Tibial nerve (tissue), 4 donors: ENCODE data around the gene GALNT18. TPM values are rescaled to one million over a fixed set of nuclear protein-coding genes. Genes with fewer than 3 reads are reported as not detected.

ENCODE experiments used
- DNase-seq, 2 donors: peaks; one replicate each; pipeline ENCODE4 v3.0.0-alpha.2; 2019; ENCODE audit warnings: low spot score in 2 of 2
- H3K27ac ChIP-seq, 4 donors: fragments of 200-600 bp; sonication (generic) in 3 of 4; one replicate each; pipeline ENCODE4 v1.5.1; 2017 to 2019; ENCODE audit warnings: mild to moderate bottlenecking in 1 of 4
- H3K27me3 ChIP-seq, 2 donors: fragments of 200-600 bp; sonication (generic) in 1 of 2; one replicate each; pipeline versions ENCODE4 v1.5.1 to v1.6.0; 2017 to 2019
- H3K36me3 ChIP-seq, 3 donors: fragments of 200-600 bp; sonication (generic); one replicate each; pipeline ENCODE4 v1.5.1; 2018 to 2019
- H3K4me1 ChIP-seq, 4 donors: fragments of 200-600 bp; sonication (generic) in 3 of 4; one replicate each; pipeline ENCODE4 v1.5.1; 2017 to 2019
- H3K4me3 ChIP-seq, 4 donors: fragments of 200-600 bp; sonication (generic) in 3 of 4; one replicate each; pipeline ENCODE4 v1.5.1; 2017 to 2019; ENCODE audit warnings: mild to moderate bottlenecking in 1 of 4, moderate library complexity in 1 of 4
- H3K9me3 ChIP-seq, 4 donors: fragments of 200-600 bp; sonication (generic) in 3 of 4; one replicate each; pipeline ENCODE4 v1.5.1; 2017 to 2019
- EP300 ChIP-seq, 2 donors: sonication (generic); formaldehyde crosslinking; IDR thresholded peaks; one replicate each; pipeline ENCODE4 v1.6.1; 2017; ENCODE audit warnings: antibody characterized with exemption in 2 of 2, mild to moderate bottlenecking in 1 of 2
- POLR2A ChIP-seq, 2 donors: fragments of 450-650 bp; IDR thresholded peaks; one replicate each; pipeline ENCODE4 v1.6.1; 2017; ENCODE audit warnings: antibody characterized with exemption in 2 of 2, mild to moderate bottlenecking in 2 of 2, moderate library complexity in 2 of 2
- WGBS, 2 donors: methylation state at CpG; one replicate each; pipeline ENCODE4 v1.1.5; 2018; 5-methylcytosine and 5-hydroxymethylcytosine counted together
- total RNA-seq, 4 donors: library from RNA; depleted of rRNA; stranded (reverse); fragments of >200 nt; gene quantifications; one replicate each; pipeline ENCODE4 v1.1.0, GENCODE V29; 2016
- TF ChIP-seq, protein P1 (sequence below), 5 experiments: fragments of 200-600 bp in 3 of 5; fragments of 450-650 bp in 2 of 5; sonication (generic) in 3 of 5; IDR thresholded peaks; one replicate each; pipeline ENCODE4 v1.5.1; 2016 to 2019; ENCODE audit warnings: antibody characterized with exemption in 5 of 5, mild to moderate bottlenecking in 3 of 5, moderate library complexity in 2 of 5

The GALNT18 gene
- total RNA-seq, 4 donors from 2014 or later = 11.3 to 32.4 (median 23.9) TPM

DNA sequence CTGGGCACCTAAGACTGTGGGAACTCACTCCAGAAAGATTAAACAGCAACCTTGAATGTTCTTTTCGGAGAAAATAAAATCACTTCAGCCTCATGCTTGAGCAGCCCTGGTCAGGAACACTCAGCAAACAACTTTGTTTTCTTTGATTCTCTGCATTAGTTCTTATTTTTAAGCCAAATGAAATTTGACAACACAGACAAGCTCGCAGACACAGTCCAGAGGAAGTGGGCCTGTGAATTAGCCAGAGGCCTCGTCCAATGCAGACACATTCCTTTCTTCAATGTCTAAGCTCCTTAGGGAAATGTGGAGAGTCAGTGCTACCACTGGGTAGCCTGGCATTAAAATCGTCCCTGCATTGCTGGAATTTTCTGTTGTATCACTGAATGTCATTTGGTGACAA is 205.9 kb downstream of the GALNT18 start:
- Histone ChIP-seq H3K4me3 (no peak overlapping the region), H3K9me3 (no peaks in the 10 kb centered on the region), H3K27ac (no peak overlapping the region), H3K4me1 (peaks cover 0 to 12% (median 0%) of the 10 kb centered on the region in 4 donors), H3K36me3 (no peaks in the 10 kb centered on the region), H3K27me3 (no peaks in the 10 kb centered on the region)
- no peak for DNase-seq
- WGBS, 2 donors = 29 to 33% methylated on average over 4 of the region's 4 CpGs
- TF ChIP-seq EP300 (IDR thresholded peaks at IDR 0.05) = no peak
- TF ChIP-seq, protein P1, sequence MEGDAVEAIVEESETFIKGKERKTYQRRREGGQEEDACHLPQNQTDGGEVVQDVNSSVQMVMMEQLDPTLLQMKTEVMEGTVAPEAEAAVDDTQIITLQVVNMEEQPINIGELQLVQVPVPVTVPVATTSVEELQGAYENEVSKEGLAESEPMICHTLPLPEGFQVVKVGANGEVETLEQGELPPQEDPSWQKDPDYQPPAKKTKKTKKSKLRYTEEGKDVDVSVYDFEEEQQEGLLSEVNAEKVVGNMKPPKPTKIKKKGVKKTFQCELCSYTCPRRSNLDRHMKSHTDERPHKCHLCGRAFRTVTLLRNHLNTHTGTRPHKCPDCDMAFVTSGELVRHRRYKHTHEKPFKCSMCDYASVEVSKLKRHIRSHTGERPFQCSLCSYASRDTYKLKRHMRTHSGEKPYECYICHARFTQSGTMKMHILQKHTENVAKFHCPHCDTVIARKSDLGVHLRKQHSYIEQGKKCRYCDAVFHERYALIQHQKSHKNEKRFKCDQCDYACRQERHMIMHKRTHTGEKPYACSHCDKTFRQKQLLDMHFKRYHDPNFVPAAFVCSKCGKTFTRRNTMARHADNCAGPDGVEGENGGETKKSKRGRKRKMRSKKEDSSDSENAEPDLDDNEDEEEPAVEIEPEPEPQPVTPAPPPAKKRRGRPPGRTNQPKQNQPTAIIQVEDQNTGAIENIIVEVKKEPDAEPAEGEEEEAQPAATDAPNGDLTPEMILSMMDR (IDR thresholded peaks at IDR 0.05) = no peak
- TF ChIP-seq POLR2A (IDR thresholded peaks at IDR 0.05) = no peak

DNA sequence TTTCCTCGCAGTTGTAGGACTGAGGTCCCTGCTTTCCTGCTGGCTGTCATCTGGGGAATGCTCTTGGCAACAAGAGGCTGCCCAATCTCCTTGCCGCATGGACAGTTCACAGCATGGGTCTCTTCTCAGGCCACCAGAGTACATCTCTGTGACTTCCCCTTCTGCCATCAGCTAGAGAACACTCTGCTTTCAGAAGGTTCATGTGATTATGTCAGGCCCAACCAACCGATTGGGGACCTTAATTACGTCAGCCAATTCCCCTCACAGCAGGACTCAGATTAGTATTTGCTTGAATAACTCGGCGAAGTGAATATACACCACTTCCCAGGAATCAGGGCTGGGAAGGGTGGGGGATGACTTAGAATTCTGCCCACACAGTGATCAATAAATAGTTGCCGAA is 206.8 kb downstream of the GALNT18 start:
- no peak overlapping the region for H3K27ac ChIP-seq
- TF ChIP-seq, protein P1 (IDR thresholded peaks at IDR 0.05) = no peak
- no peak for TF ChIP-seq EP300 (IDR thresholded peaks at IDR 0.05)
- TF ChIP-seq POLR2A (IDR thresholded peaks at IDR 0.05) = no peak
- WGBS, 2 donors = 85 to 88% methylated on average over 7 of the region's 7 CpGs

DNA sequence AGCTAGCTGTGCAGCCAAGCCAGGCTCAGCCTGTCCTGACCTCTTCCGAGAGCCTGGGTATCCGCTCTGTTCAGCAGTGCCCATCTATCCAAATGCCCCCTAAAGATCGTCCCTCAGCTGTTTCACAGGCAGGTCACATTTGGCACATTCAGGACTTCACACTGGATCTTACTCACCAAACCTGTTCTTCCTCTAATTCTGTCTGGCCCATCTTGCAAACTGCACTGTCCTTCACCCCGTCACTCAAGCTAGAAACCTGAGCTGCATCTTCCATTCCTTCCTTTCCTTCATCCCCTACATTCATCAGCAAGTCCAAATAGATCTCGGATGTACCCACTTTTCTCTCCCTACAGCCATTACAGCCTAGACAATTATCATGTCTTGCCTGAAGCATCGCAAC is 208.0 kb downstream of the GALNT18 start:
- Histone ChIP-seq H3K9me3 (no peaks in the 10 kb centered on the region), H3K27me3 (no peaks in the 10 kb centered on the region), H3K36me3 (no peaks in the 10 kb centered on the region), H3K27ac (no peak overlapping the region), H3K4me3 (no peak overlapping the region), H3K4me1 (peaks cover 0 to 25% (median 0%) of the 10 kb centered on the region in 4 donors)
- 94 to 98% methylated on average over 6 of the region's 6 CpGs for WGBS, 2 donors
- DNase-seq = no peak
- TF ChIP-seq POLR2A (IDR thresholded peaks at IDR 0.05) (no peak), EP300 (IDR thresholded peaks at IDR 0.05) (no peak)
- TF ChIP-seq, protein P1 (IDR thresholded peaks at IDR 0.05) = no peak

More for the DNA sequence above, 206.8 kb downstream of the GALNT18 start:
- no peaks in the 10 kb centered on the region for H3K27me3 ChIP-seq
- DNase-seq = no peak
- peaks cover 0 to 16% (median 0%) of the 10 kb centered on the region in 4 donors for H3K4me1 ChIP-seq
- H3K9me3 ChIP-seq = no peaks in the 10 kb centered on the region
- H3K36me3 ChIP-seq = no peaks in the 10 kb centered on the region
- no peak overlapping the region for H3K4me3 ChIP-seq

DNA sequence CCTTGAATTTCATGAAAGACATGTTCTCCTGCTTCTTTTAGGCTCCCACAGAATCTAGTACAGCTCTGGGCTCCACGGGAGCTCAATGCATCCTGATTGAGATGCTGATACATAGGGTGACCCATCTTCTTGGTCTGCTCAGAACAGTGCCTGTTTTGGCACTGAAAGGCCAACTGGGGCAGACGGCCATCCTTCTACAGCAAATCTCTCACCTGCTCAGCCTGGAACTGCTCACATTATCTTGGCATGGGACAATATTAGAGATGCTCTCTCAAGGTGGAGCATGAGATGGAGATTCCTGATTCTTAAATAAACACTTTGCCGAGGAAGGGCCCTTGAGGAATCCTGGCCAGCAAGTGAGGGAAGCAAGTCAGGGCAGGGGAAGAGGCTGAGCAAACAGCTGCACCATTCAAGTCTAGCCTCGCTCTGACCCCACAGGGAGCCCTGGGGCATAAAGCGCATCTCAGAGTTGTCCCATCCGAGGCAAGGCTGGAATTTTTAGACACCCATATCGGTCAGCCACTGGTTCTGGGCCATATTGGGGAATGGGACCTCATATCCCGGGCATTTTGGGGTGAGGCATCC is 210.3 kb downstream of the GALNT18 start:
- H3K4me1 ChIP-seq = peaks cover 0 to 47% (median 4%) of the 10 kb centered on the region in 4 donors
- WGBS, 2 donors = 87 to 88% methylated on average over 7 to 8 of the region's 8 CpGs
- TF ChIP-seq POLR2A (IDR thresholded peaks at IDR 0.05) (no peak), EP300 (IDR thresholded peaks at IDR 0.05) (no peak)
- TF ChIP-seq, protein P1 (IDR thresholded peaks at IDR 0.05) = no peak

DNA sequence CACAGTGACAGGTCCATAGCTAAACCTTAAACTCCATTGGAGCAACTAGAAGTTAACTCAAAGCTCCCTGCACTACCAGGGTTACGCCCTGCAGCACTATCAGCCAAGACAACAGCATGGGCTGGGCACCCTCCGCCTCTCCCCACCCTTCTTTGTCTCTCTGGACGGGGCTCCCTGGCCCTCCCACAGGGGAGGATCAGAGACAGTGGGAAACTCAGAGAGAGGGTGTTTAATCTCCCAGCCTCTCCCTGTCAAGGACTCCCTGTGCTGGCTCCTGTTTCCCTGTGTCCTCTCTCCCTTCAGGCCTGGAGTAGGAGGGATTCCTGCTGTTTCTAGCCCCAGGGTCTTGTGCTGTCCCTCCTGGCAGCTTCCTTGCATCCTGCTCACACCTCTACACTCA is 211.9 kb downstream of the GALNT18 start:
- TF ChIP-seq POLR2A (IDR thresholded peaks at IDR 0.05) (no peak), EP300 (IDR thresholded peaks at IDR 0.05) (no peak)
- TF ChIP-seq, protein P1 (IDR thresholded peaks at IDR 0.05) = no peak
- H3K27me3 ChIP-seq = no peaks in the 10 kb centered on the region
- H3K4me1 ChIP-seq = peaks cover 0 to 41% (median 4%) of the 10 kb centered on the region in 4 donors
- H3K36me3 ChIP-seq = no peaks in the 10 kb centered on the region
- WGBS, 2 donors = 54 to 74% methylated on average over 3 of the region's 3 CpGs
- H3K9me3 ChIP-seq = no peaks in the 10 kb centered on the region
- no peak overlapping the region for H3K27ac ChIP-seq
- DNase-seq = no peak
- H3K4me3 ChIP-seq = no peak overlapping the region

More for the DNA sequence above, 210.3 kb downstream of the GALNT18 start:
- H3K36me3 ChIP-seq = no peaks in the 10 kb centered on the region
- no peak overlapping the region for H3K27ac ChIP-seq
- no peak for DNase-seq
- no peaks in the 10 kb centered on the region for H3K9me3 ChIP-seq
- no peaks in the 10 kb centered on the region for H3K27me3 ChIP-seq
- no peak overlapping the region for H3K4me3 ChIP-seq
